Activated T-cell treated with anti-CD3 and anti-CD28 coated beads, Interleukin-2, amount 50 U/mL, for 24 hours (primary cell): ENCODE data around the gene NTHL1.

ENCODE experiments used
- DNase-seq: peaks from one replicate; pipeline ENCODE4 v3.0.0-alpha.2; 2020
- H3K27ac Mint-ChIP-seq: 2 replicates; pipeline ENCODE4 v1.8.0; 2020; ENCODE audit warnings: mild to moderate bottlenecking, mixed read lengths
- H3K27me3 Mint-ChIP-seq: 2 replicates; pipeline ENCODE4 v1.8.0; 2020; ENCODE audit warnings: mixed read lengths
- H3K36me3 Mint-ChIP-seq: 2 replicates; pipeline ENCODE4 v1.8.0; 2020; ENCODE audit warnings: low read depth, mixed read lengths
- H3K4me1 Mint-ChIP-seq: 2 replicates; pipeline ENCODE4 v1.8.0; 2020; ENCODE audit warnings: low read depth, mixed read lengths
- H3K4me3 Mint-ChIP-seq: 2 replicates; pipeline ENCODE4 v1.8.0; 2020; ENCODE audit warnings: mild to moderate bottlenecking, moderate library complexity, mixed read lengths
- H3K9me3 Mint-ChIP-seq: 2 replicates; pipeline ENCODE4 v1.8.0; 2020; ENCODE audit warnings: mixed read lengths

The NTHL1 gene

GRCh38 chr16:2044541-2044940, 3.1 kb downstream of the NTHL1 start:
- no peak for DNase-seq
- no peaks in the 10 kb centered on the region for H3K9me3 Mint-ChIP-seq
- no peaks in the 10 kb centered on the region for H3K27me3 Mint-ChIP-seq
- peaks cover 19% of the 10 kb centered on the region for H3K4me1 Mint-ChIP-seq
- no peak overlapping the region for H3K27ac Mint-ChIP-seq
- peaks cover 22% of the 10 kb centered on the region for H3K36me3 Mint-ChIP-seq
- H3K4me3 Mint-ChIP-seq: no peak overlapping the region

- H3K36me3 Mint-ChIP-seq: peaks cover 22% of the 10 kb centered on the region
- no peaks in the 10 kb centered on the region for H3K27me3 Mint-ChIP-seq
- DNase-seq: no peak
- peaks cover 14% of the 10 kb centered on the region for H3K4me1 Mint-ChIP-seq
- no peak overlapping the region for H3K27ac Mint-ChIP-seq
- no peaks in the 10 kb centered on the region for H3K9me3 Mint-ChIP-seq
- no peak overlapping the region for H3K4me3 Mint-ChIP-seq
These were observed 3.8 kb downstream of the NTHL1 start for GRCh38 chr16:2043667-2044451.

- no peaks in the 10 kb centered on the region for H3K27me3 Mint-ChIP-seq
- no peak overlapping the region for H3K27ac Mint-ChIP-seq
- no peak for DNase-seq
- peaks cover 15% of the 10 kb centered on the region for H3K36me3 Mint-ChIP-seq
- no peak overlapping the region for H3K4me3 Mint-ChIP-seq
- no peaks in the 10 kb centered on the region for H3K9me3 Mint-ChIP-seq
- H3K4me1 Mint-ChIP-seq: peaks cover 9% of the 10 kb centered on the region
These were observed 4.5 kb downstream of the NTHL1 start for GRCh38 chr16:2042986-2043666.

- H3K4me1 Mint-ChIP-seq: peaks cover 9% of the 10 kb centered on the region
- H3K27ac Mint-ChIP-seq: no peak overlapping the region
- no peaks in the 10 kb centered on the region for H3K27me3 Mint-ChIP-seq
- peaks cover 14% of the 10 kb centered on the region for H3K36me3 Mint-ChIP-seq
- H3K4me3 Mint-ChIP-seq: no peak overlapping the region
- H3K9me3 Mint-ChIP-seq: no peaks in the 10 kb centered on the region
- DNase-seq: no peak
These were observed 5.3 kb downstream of the NTHL1 start for GRCh38 chr16:2042171-2042985.

- Mint-ChIP-seq H3K27ac (no peak overlapping the region), H3K9me3 (no peaks in the 10 kb centered on the region), H3K27me3 (no peaks in the 10 kb centered on the region), H3K4me3 (no peak overlapping the region), H3K36me3 (peaks cover 7% of the 10 kb centered on the region), H3K4me1 (no peaks in the 10 kb centered on the region)
- DNase-seq: no peak
These were observed 6.7 kb downstream of the NTHL1 start for GRCh38 chr16:2040787-2041522.

GRCh38 chr16:2040041-2040786, 7.4 kb downstream of the NTHL1 start:
- H3K4me1 Mint-ChIP-seq: no peaks in the 10 kb centered on the region
- no peaks in the 10 kb centered on the region for H3K9me3 Mint-ChIP-seq
- peaks cover 7% of the 10 kb centered on the region for H3K36me3 Mint-ChIP-seq
- no peaks in the 10 kb centered on the region for H3K27me3 Mint-ChIP-seq
- H3K27ac Mint-ChIP-seq: no peak overlapping the region
- no peak for DNase-seq
- H3K4me3 Mint-ChIP-seq: no peak overlapping the region

- H3K9me3 Mint-ChIP-seq: no peaks in the 10 kb centered on the region
- H3K27ac Mint-ChIP-seq: no peak overlapping the region
- no peak overlapping the region for H3K4me3 Mint-ChIP-seq
- H3K27me3 Mint-ChIP-seq: no peaks in the 10 kb centered on the region
- DNase-seq: no peak
- H3K36me3 Mint-ChIP-seq: peaks cover 4% of the 10 kb centered on the region
- H3K4me1 Mint-ChIP-seq: no peaks in the 10 kb centered on the region
These were observed 8.2 kb downstream of the NTHL1 start for GRCh38 chr16:2039274-2040031.

GRCh38 chr16:2038382-2039231, 9.0 kb downstream of the NTHL1 start:
- peaks cover 4% of the 10 kb centered on the region for H3K36me3 Mint-ChIP-seq
- H3K4me3 Mint-ChIP-seq: no peak overlapping the region
- no peaks in the 10 kb centered on the region for H3K27me3 Mint-ChIP-seq
- no peak overlapping the region for H3K27ac Mint-ChIP-seq
- H3K9me3 Mint-ChIP-seq: no peaks in the 10 kb centered on the region
- no peak for DNase-seq
- H3K4me1 Mint-ChIP-seq: no peaks in the 10 kb centered on the region

GRCh38 chr16:2037647-2038381, 9.8 kb downstream of the NTHL1 start:
- no peaks in the 10 kb centered on the region for H3K36me3 Mint-ChIP-seq
- H3K4me1 Mint-ChIP-seq: no peaks in the 10 kb centered on the region
- no peak overlapping the region for H3K27ac Mint-ChIP-seq
- H3K9me3 Mint-ChIP-seq: no peaks in the 10 kb centered on the region
- H3K4me3 Mint-ChIP-seq: no peak overlapping the region
- no peaks in the 10 kb centered on the region for H3K27me3 Mint-ChIP-seq
- no peak for DNase-seq

GRCh38 chr16:2037115-2037514, 10.5 kb downstream of the NTHL1 start:
- H3K27ac Mint-ChIP-seq: no peak overlapping the region
- H3K4me1 Mint-ChIP-seq: no peaks in the 10 kb centered on the region
- no peaks in the 10 kb centered on the region for H3K27me3 Mint-ChIP-seq
- no peak for DNase-seq
- H3K9me3 Mint-ChIP-seq: no peaks in the 10 kb centered on the region
- no peaks in the 10 kb centered on the region for H3K36me3 Mint-ChIP-seq
- H3K4me3 Mint-ChIP-seq: no peak overlapping the region

GRCh38 chr16:2036200-2036966, 11.3 kb downstream of the NTHL1 start:
- Mint-ChIP-seq H3K27me3 (no peaks in the 10 kb centered on the region), H3K9me3 (no peaks in the 10 kb centered on the region), H3K4me3 (no peak overlapping the region), H3K36me3 (no peaks in the 10 kb centered on the region), H3K4me1 (no peaks in the 10 kb centered on the region), H3K27ac (no peak overlapping the region)
- no peak for DNase-seq
